ENCODE results near the gene RNF183.
"Not testable (repeated sequence)": the region's sequence is repeated elsewhere in the genome, so short reads cannot be mapped to it uniquely, and the experiment has no call there.

The RNF183 gene

DNA sequence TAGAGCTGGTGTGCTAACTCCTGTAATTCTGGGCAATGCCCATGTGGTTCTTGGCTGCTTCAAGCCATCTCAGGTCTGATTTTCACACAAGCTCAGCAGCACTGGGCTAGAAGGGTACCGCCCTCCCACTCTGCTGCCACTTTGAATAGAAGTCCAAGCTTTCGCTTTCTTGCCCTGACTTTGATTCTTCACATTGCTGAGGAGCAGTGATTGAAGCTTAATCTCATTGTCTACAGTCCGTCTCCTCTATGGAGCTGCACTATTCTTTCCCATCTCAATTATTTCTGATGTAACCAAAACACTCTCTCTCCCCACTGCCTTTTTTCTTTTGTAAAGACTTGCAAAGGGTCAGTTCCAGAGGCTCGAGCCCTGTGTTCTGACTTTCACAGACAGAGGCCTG is 12.9 kb upstream of the RNF183 start:
- DNase-seq (ENCODE audit: low read depth, low spot score), result no peak

- no peak for DNase-seq (ENCODE audit: low read depth, low spot score)
Observed at GRCh38 chr9:113315231-113315630, 12.1 kb upstream of the RNF183 start.

- DNase-seq (ENCODE audit: low read depth, low spot score), result no peak
Observed at GRCh38 chr9:113313261-113313660, 10.1 kb upstream of the RNF183 start.

- no peak for DNase-seq (ENCODE audit: low read depth, low spot score)
Observed at GRCh38 chr9:113311961-113312360, 8.8 kb upstream of the RNF183 start.

GRCh38 chr9:113310538-113310937 is 7.4 kb upstream of the RNF183 start:
- no peak for DNase-seq (ENCODE audit: low read depth, low spot score)

GRCh38 chr9:113309204-113309813 is 6.1 kb upstream of the RNF183 start:
- DNase-seq (ENCODE audit: low read depth, low spot score), result no peak

- no peak for DNase-seq (ENCODE audit: low read depth, low spot score)
Observed at GRCh38 chr9:113307396-113307975, 4.3 kb upstream of the RNF183 start.

DNA sequence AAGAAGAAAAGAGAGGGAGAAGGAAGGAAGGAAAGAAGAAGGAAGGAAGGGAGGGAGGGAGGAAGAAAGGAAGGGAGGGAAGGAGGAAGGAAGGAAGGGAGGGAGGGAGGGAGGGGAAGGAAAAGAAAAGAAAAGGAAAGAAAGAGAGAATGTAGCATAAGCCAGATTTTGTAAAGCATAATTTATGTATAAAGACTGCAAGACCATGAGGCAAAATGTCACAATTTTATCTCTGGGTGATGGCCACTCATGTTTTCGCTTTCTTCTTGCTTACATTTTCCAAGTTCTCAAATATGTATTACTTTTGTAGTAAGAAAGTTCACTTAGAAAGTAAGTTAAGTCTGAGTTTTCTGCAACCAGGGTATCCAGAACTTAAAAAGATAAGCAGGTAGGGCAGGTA is 3.4 kb upstream of the RNF183 start:
- no peak for DNase-seq (ENCODE audit: low read depth, low spot score)

DNA sequence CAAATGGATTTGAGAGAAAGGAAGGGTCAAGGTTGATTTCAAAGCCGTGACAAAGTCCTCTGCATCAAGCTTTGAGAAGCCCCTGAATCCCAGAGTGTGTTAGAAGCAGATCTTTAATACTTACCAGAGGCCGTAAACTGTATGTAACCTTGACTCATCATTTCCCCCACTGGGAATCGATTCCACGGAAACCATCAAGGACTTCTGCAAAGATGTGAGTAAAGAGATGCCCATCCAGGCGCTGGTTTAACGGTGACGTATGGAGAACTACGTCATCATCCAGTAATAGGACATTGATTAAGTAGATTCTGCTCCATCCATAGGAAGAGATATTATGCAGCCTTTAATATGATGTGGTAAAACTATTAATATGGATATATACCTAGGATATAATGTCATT is 1.6 kb downstream of the RNF183 start:
- no peak for DNase-seq (ENCODE audit: low read depth, low spot score)

- DNase-seq (ENCODE audit: low read depth, low spot score), result no peak
Observed at GRCh38 chr9:113299800-113300292, 3.3 kb downstream of the RNF183 start.

DNA sequence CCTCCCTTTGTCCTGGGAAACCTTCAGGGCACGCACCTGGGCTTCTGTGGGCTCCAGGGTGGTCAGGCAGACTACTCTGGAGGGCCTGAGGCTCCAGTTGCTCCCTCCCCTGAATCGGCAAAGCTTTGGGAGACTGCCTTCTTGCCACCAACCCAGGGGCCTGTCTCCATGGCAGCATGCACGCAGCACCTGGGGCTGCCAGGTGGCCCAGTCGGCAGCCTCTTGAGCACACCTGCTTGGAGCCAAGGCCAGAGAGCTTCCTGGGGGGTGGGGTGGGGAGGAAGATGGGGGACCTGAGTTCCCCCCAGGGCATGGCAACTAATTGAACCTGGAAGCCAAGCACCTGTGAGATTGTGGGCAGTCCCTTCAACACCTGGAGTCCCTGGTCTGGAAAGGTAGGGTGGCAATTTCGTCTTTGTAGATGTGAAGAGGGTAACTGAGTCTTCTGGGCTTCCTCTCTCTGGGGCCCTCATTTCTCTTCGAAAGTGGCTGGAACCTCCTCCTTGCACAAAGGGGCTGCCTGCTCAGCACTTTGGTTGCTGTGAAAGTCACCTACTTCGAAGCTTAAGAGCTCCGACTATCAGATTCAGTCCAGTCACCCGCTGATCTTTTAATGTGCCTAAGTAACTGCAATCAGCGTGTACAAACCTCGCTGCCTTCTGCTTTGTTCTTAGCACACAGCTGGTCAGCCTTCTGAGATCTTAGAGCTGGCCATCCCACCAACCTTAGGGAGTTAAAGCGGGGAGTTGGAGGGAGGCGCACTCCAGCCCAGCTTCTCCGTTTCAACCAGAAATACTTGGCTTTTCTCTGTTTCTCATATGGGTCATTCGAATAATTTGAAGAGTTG is 4.0 kb downstream of the RNF183 start:
- DNase-seq (ENCODE audit: low read depth, low spot score), result no peak

GRCh38 chr9:113298311-113298710 is 4.9 kb downstream of the RNF183 start:
- no peak for DNase-seq (ENCODE audit: low read depth, low spot score)

GRCh38 chr9:113296796-113297558 is 6.2 kb downstream of the RNF183 start:
- no peak for DNase-seq (ENCODE audit: low read depth, low spot score)

- not testable (repeated sequence) for DNase-seq (ENCODE audit: low read depth, low spot score)
Observed at GRCh38 chr9:113296247-113296646, 6.9 kb downstream of the RNF183 start.

GRCh38 chr9:113293285-113293878 is 9.8 kb downstream of the RNF183 start:
- no peak for DNase-seq (ENCODE audit: low read depth, low spot score)

DNA sequence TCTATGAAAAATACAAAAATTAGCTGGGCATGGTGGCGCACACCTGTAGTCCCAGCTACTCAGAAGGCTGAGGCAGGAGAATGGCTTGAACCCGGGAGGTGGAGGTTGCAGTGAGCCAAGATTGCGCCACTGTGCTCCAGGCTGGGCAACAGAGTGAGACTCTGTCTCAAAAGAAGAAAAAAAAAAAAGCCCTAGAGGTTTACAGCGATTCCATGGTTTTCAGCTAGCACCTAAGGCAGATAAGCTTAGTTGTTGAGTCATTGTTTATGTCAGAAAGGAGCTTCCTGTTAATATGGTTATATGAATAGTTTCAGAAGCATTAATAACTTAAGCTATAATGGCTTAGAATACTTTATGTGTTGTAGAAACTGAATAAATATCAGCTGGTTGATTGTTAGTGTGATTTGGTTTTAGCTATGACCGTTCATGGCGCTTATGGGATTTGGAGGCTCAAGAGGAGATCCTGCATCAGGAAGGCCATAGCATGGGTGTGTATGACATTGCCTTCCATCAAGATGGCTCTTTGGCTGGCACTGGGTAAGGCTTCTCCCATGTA is 13.0 kb downstream of the RNF183 start:
- no peak for DNase-seq (ENCODE audit: low read depth, low spot score)

DNA sequence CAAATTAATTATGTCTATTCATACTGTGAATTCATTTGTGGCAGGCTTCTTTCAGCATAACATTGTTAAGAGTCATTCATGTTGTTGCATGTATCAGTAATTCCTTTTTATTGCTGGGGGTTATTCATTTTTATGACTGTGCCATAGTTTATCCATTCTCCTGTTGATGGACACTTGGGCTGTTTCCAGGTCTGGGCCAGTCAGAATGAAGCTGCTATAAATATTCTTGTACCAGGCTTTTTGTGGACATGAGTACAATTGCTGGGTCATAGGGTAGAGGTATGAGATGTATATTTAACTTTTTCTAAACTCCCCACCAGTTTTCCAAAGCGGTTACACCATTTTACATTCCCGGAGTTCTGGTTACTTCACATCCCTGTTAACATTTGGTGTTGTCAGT is 14.1 kb downstream of the RNF183 start:
- no peak for DNase-seq (ENCODE audit: low read depth, low spot score)

DNA sequence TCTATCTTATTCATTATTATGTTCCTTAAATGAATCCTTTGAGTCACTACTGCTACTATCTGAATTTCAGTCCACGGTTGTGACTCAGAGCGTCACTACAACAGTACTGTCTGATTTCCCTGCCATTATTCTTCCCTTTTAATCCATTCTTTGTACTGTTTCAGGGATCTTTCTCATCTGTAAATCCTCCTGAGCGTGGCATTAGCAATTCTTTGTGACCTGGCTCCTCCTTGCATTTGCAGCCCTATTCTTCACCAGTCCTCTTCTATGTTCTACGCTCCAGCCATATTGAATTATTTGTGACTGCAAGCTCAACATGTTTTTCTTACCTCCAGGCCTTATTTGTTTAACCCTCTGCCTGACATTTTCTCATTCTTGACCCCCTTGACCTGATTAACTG is 21.8 kb downstream of the RNF183 start:
- no peak for DNase-seq (ENCODE audit: low read depth, low spot score)

DNA sequence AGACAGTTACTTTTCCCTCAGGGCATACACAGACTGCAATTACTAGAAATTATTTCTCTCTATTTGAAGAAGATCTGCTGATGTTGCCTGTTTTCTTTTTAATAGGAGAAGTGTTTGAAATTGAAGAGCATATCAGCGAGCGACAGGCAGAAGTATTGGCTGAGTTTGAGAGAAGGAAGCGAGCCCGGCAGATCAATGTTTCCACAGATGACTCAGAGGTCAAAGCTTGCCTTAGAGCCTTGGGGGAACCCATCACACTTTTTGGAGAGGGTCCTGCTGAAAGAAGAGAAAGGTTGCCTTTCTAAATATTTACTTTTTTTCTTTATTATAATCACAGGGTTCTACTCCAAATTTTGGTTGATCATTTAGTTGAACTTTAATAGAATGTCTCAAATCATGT is 24.3 kb downstream of the RNF183 start:
- DNase-seq (ENCODE audit: low read depth, low spot score), result no peak

GRCh38 chr9:113275157-113276131 is 27.7 kb downstream of the RNF183 start, which contains the start of the genes CDC26 and PRPF4:
CDC26 (minus strand) TSS chr9:113275572; CDS start chr9:113272507, 3,065 bp downstream.
PRPF4 (plus strand) TSS chr9:113275658; CDS start chr9:113275744, 86 bp downstream.
- DNase-seq (ENCODE audit: low read depth, low spot score), result peak; percentile 97
